HepG2 (cell line): Measurements from ENCODE around the gene PRRT1. TPM values are rescaled to one million over a fixed set of nuclear protein-coding genes. Genes with fewer than 3 reads are reported as not detected.

ENCODE experiments used
- ARHGAP35 ChIP-seq: sonication (generic); formaldehyde crosslinking; IDR thresholded peaks from 2 replicates; pipeline ENCODE4 v1.9.0; 2022; ENCODE audit warnings: mild to moderate bottlenecking, inconsistent platforms, moderate library complexity, missing genetic modification reagents, borderline replicate concordance
- DNMT1 ChIP-seq: sonication (generic); formaldehyde crosslinking; IDR thresholded peaks from 2 replicates; pipeline ENCODE4 v1.5.1; 2020; ENCODE audit warnings: mild to moderate bottlenecking, missing genetic modification reagents
- GTF2F1 ChIP-seq: fragments of 150-350 bp; IDR thresholded peaks from 2 replicates; pipeline ENCODE4 v1.6.1; 2014; ENCODE audit warnings: low read length
- KLF6 ChIP-seq: IDR thresholded peaks from 2 replicates; pipeline ENCODE4 v1.8.0; 2016; ENCODE audit warnings: missing biosample characterization, missing genetic modification reagents
- RBM22 ChIP-seq: fragments of 200-400 bp; formaldehyde crosslinking; optimal IDR thresholded peaks from 2 replicates; pipeline ENCODE3; 2017; ENCODE audit warnings: mild to moderate bottlenecking, low read length, moderate library complexity
- ZFAT ChIP-seq: sonication (generic); formaldehyde crosslinking; conservative IDR thresholded peaks from 2 replicates; pipeline ENCODE4 v1.8.1; 2023; ENCODE audit warnings: missing genetic modification reagents, inconsistent platforms
- ZMAT3 ChIP-seq: sonication (generic); formaldehyde crosslinking; conservative IDR thresholded peaks from 2 replicates; pipeline ENCODE4 v1.7.0; 2021; ENCODE audit warnings: missing genetic modification reagents
- ZNF143 ChIP-seq: sonication (generic); formaldehyde crosslinking; IDR thresholded peaks from 2 replicates; pipeline ENCODE4 v1.4.0; 2020; ENCODE audit warnings: missing genetic modification reagents
- ZNF224 ChIP-seq: sonication (generic); formaldehyde crosslinking; IDR thresholded peaks from 2 replicates; pipeline ENCODE4 v1.5.0; 2020; ENCODE audit warnings: mild to moderate bottlenecking, missing genetic modification reagents
- ZNF33B ChIP-seq: sonication (generic); formaldehyde crosslinking; IDR thresholded peaks from 2 replicates; pipeline ENCODE4 v1.5.1; 2020; ENCODE audit warnings: mild to moderate bottlenecking, missing genetic modification reagents
- ZNF441 ChIP-seq: sonication (generic); formaldehyde crosslinking; IDR thresholded peaks from 2 replicates; pipeline ENCODE4 v1.7.0; 2021; ENCODE audit warnings: missing genetic modification reagents, borderline replicate concordance
- ZNF589 ChIP-seq: sonication (generic); formaldehyde crosslinking; conservative IDR thresholded peaks from 2 replicates; pipeline ENCODE4 v1.8.0; 2022; ENCODE audit warnings: mild to moderate bottlenecking, moderate library complexity, missing genetic modification reagents
- ZNF780A ChIP-seq: sonication (generic); formaldehyde crosslinking; IDR thresholded peaks from 2 replicates; pipeline ENCODE4 v1.8.0; 2022; ENCODE audit warnings: mild to moderate bottlenecking, missing genetic modification reagents, moderate library complexity
- polyA plus RNA-seq, 8 experiments: library from polyadenylated mRNA; depleted of rRNA in 3 of 8; stranded (reverse) in 7 of 8; unstranded in 1 of 8; fragments of >200 nt; fragmentation: Illumina TruSeq in 4 of 8; extraction: Trizol in 4 of 8; gene quantifications; 2 replicates each; pipeline versions ENCODE4 v1.2.1 to v1.2.3, GENCODE V29; 2011 to 2016; ENCODE audit warnings: low read depth in 4 of 8, missing spikeins in 1 of 8, mixed read lengths in 1 of 8; ENCODE audit not compliant: insufficient read depth in 1 of 8
- total RNA-seq, 5 experiments: library from RNA; depleted of rRNA; stranded (reverse); fragments of >200 nt; fragmentation: Illumina TruSeq; extraction: Trizol; gene quantifications; 2 replicates each; pipeline ENCODE4 v1.2.3, GENCODE V29; 2016; ENCODE audit warnings: low read depth in 1 of 5
- TF ChIP-seq, protein P1 (sequence below): conservative IDR thresholded peaks from 2 replicates; pipeline ENCODE4 v1.6.1; 2018; ENCODE audit warnings: missing genetic modification reagents
- TF ChIP-seq, protein P2 (sequence below): sonication (generic); formaldehyde crosslinking; IDR thresholded peaks from 2 replicates; pipeline ENCODE4 v1.4.0; 2020; ENCODE audit warnings: missing genetic modification reagents
- TF ChIP-seq, protein P3 (sequence below): sonication (generic); formaldehyde crosslinking; IDR thresholded peaks from 2 replicates; pipeline ENCODE4 v1.8.0; 2022; ENCODE audit warnings: missing genetic modification reagents, mild to moderate bottlenecking, moderate library complexity, borderline replicate concordance
- TF ChIP-seq, protein P4 (sequence below): sonication (generic); formaldehyde crosslinking; conservative IDR thresholded peaks from 2 replicates; pipeline ENCODE4 v1.4.0; 2020; ENCODE audit warnings: missing genetic modification reagents
- TF ChIP-seq, protein P5 (sequence below): sonication (generic); formaldehyde crosslinking; IDR thresholded peaks from 2 replicates; pipeline ENCODE4 v1.4.0; 2020; ENCODE audit warnings: missing genetic modification reagents
- TF ChIP-seq, protein P6 (sequence below): sonication (generic); formaldehyde crosslinking; IDR thresholded peaks from 2 replicates; pipeline ENCODE4 v1.5.0; 2020; ENCODE audit warnings: missing genetic modification reagents, mild to moderate bottlenecking, borderline replicate concordance

The PRRT1 gene
- total and polyA plus RNA-seq, 2 of the 13 experiments (the other 11 are each of a cell fraction or from before 2014, with no cell fraction given): 0.64 to 1.4 TPM

DNA sequence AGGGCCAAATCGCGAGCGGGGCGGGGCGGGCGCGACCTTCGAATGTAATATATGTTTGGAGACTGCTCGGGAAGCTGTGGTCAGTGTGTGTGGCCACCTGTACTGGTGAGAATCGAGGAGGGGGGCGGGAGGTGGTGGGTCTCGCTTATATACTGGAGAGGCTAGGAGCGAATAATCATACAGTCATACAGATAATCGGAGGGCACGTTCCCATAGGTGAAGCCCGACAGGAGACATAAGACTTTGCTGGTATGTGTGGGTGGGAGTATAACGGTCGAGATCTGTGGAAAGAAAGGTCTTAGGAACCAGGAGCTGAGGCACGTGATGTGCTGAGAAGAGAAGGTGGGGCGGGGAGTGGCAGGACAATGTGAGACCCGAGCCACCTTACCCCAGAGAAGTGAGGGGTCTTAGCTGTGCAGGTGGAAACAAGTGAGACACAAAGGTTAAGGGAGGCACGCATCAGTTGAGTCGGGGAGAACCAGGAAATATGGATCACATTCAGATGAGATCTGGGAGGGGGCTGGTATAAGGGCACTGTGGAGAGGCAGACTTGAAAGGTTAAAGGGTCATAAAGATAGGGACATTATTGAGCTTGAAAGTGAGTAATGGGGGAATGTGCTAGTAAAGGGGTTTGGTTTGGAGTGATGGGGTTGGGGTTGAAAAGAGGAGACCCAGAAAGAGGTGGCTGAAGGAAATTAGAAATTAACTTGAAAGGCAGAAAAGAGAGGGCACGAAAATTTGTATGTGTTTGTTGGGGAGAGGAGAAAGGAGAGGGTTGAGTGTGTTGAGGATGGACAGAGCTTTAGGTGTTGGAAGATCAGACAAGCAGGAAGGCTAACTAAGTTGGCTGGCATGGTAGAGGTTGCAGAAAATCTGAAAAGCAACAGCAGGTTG lies 27.1 kb upstream of the PRRT1 start (continued):
- TF ChIP-seq, protein P1, sequence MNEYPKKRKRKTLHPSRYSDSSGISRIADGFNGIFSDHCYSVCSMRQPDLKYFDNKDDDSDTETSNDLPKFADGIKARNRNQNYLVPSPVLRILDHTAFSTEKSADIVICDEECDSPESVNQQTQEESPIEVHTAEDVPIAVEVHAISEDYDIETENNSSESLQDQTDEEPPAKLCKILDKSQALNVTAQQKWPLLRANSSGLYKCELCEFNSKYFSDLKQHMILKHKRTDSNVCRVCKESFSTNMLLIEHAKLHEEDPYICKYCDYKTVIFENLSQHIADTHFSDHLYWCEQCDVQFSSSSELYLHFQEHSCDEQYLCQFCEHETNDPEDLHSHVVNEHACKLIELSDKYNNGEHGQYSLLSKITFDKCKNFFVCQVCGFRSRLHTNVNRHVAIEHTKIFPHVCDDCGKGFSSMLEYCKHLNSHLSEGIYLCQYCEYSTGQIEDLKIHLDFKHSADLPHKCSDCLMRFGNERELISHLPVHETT: no peak
- no peak for TF ChIP-seq ZNF143 (CRISPR knock-in tag)
- TF ChIP-seq, protein P2, sequence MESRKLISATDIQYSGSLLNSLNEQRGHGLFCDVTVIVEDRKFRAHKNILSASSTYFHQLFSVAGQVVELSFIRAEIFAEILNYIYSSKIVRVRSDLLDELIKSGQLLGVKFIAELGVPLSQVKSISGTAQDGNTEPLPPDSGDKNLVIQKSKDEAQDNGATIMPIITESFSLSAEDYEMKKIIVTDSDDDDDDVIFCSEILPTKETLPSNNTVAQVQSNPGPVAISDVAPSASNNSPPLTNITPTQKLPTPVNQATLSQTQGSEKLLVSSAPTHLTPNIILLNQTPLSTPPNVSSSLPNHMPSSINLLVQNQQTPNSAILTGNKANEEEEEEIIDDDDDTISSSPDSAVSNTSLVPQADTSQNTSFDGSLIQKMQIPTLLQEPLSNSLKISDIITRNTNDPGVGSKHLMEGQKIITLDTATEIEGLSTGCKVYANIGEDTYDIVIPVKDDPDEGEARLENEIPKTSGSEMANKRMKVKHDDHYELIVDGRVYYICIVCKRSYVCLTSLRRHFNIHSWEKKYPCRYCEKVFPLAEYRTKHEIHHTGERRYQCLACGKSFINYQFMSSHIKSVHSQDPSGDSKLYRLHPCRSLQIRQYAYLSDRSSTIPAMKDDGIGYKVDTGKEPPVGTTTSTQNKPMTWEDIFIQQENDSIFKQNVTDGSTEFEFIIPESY: no peak
- no peak for TF ChIP-seq ZFAT (CRISPR knock-in tag)
- no peak for TF ChIP-seq ARHGAP35 (CRISPR knock-in tag)
- peak; percentile 57; the same call in 1 of the 2 replicates for TF ChIP-seq ZNF589
- no peak for TF ChIP-seq DNMT1 (CRISPR knock-in tag)
- TF ChIP-seq KLF6 (CRISPR knock-in tag): no peak
- TF ChIP-seq ZNF33B (CRISPR knock-in tag): no peak; the same call in 1 of the 2 replicates
- TF ChIP-seq, protein P3, sequence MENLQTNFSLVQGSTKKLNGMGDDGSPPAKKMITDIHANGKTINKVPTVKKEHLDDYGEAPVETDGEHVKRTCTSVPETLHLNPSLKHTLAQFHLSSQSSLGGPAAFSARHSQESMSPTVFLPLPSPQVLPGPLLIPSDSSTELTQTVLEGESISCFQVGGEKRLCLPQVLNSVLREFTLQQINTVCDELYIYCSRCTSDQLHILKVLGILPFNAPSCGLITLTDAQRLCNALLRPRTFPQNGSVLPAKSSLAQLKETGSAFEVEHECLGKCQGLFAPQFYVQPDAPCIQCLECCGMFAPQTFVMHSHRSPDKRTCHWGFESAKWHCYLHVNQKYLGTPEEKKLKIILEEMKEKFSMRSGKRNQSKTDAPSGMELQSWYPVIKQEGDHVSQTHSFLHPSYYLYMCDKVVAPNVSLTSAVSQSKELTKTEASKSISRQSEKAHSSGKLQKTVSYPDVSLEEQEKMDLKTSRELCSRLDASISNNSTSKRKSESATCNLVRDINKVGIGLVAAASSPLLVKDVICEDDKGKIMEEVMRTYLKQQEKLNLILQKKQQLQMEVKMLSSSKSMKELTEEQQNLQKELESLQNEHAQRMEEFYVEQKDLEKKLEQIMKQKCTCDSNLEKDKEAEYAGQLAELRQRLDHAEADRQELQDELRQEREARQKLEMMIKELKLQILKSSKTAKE: 0 out of 2 replicates have a peak, but pooled peaks have one; percentile 22
- TF ChIP-seq, protein P4, sequence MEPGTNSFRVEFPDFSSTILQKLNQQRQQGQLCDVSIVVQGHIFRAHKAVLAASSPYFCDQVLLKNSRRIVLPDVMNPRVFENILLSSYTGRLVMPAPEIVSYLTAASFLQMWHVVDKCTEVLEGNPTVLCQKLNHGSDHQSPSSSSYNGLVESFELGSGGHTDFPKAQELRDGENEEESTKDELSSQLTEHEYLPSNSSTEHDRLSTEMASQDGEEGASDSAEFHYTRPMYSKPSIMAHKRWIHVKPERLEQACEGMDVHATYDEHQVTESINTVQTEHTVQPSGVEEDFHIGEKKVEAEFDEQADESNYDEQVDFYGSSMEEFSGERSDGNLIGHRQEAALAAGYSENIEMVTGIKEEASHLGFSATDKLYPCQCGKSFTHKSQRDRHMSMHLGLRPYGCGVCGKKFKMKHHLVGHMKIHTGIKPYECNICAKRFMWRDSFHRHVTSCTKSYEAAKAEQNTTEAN: 0 out of 2 replicates have a peak, but pooled peaks have one; percentile 28
- TF ChIP-seq RBM22: peak; percentile 16
- peak; percentile 48 for TF ChIP-seq ZNF780A (CRISPR knock-in tag)
- TF ChIP-seq, protein P5, sequence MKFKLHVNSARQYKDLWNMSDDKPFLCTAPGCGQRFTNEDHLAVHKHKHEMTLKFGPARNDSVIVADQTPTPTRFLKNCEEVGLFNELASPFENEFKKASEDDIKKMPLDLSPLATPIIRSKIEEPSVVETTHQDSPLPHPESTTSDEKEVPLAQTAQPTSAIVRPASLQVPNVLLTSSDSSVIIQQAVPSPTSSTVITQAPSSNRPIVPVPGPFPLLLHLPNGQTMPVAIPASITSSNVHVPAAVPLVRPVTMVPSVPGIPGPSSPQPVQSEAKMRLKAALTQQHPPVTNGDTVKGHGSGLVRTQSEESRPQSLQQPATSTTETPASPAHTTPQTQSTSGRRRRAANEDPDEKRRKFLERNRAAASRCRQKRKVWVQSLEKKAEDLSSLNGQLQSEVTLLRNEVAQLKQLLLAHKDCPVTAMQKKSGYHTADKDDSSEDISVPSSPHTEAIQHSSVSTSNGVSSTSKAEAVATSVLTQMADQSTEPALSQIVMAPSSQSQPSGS (CRISPR knock-in tag): 0 out of 2 replicates have a peak, but pooled peaks have one; percentile 23
- TF ChIP-seq, protein P6, sequence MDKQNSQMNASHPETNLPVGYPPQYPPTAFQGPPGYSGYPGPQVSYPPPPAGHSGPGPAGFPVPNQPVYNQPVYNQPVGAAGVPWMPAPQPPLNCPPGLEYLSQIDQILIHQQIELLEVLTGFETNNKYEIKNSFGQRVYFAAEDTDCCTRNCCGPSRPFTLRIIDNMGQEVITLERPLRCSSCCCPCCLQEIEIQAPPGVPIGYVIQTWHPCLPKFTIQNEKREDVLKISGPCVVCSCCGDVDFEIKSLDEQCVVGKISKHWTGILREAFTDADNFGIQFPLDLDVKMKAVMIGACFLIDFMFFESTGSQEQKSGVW: no peak
- TF ChIP-seq GTF2F1: no peak
- no peak for TF ChIP-seq ZNF224 (CRISPR knock-in tag)
- no peak; the same call in 1 of the 2 replicates for TF ChIP-seq ZNF441 (CRISPR knock-in tag)
- 0 out of 2 replicates have a peak, but pooled peaks have one; percentile 22 for TF ChIP-seq ZMAT3 (CRISPR knock-in tag)
